Neural cell (in vitro differentiated cells): ENCODE measurements around the gene PIKFYVE.

Source experiments
- EP300 ChIP-seq: fragments of 450-650 bp; conservative IDR thresholded peaks from 2 replicates; pipeline ENCODE4 v1.6.1; 2014; ENCODE audit warnings: antibody characterized with exemption, mild to moderate bottlenecking, moderate library complexity; ENCODE audit not compliant: poor library complexity, severe bottlenecking
- EZH2 ChIP-seq: fragments of 200-600, 300-800 bp; shearing (Covaris generic), sonication (generic); IDR thresholded peaks from 2 replicates; pipeline ENCODE4 v1.6.1; 2014; ENCODE audit warnings: antibody characterized with exemption, low read length, borderline replicate concordance, mild to moderate bottlenecking; ENCODE audit not compliant: insufficient read depth, poor library complexity, severe bottlenecking
- MXI1 ChIP-seq: fragments of 450-650 bp; conservative IDR thresholded peaks from 2 replicates; pipeline ENCODE4 v1.6.1; 2014; ENCODE audit warnings: antibody characterized with exemption, mild to moderate bottlenecking; ENCODE audit not compliant: poor library complexity, severe bottlenecking
- SMC3 ChIP-seq: fragments of 450-650 bp; conservative IDR thresholded peaks from 2 replicates; pipeline ENCODE4 v1.6.1; 2014; ENCODE audit warnings: antibody characterized with exemption, mild to moderate bottlenecking, moderate library complexity; ENCODE audit not compliant: poor library complexity
- TAF1 ChIP-seq: IDR thresholded peaks from 2 replicates; pipeline ENCODE4 v1.6.1; 2012; ENCODE audit warnings: low read depth
- TF ChIP-seq, protein P1 (sequence below): fragments of 450-650 bp; IDR thresholded peaks from 2 replicates; pipeline ENCODE4 v1.5.1; 2014; ENCODE audit warnings: antibody characterized with exemption, mild to moderate bottlenecking, moderate library complexity; ENCODE audit not compliant: poor library complexity, severe bottlenecking

DNA sequence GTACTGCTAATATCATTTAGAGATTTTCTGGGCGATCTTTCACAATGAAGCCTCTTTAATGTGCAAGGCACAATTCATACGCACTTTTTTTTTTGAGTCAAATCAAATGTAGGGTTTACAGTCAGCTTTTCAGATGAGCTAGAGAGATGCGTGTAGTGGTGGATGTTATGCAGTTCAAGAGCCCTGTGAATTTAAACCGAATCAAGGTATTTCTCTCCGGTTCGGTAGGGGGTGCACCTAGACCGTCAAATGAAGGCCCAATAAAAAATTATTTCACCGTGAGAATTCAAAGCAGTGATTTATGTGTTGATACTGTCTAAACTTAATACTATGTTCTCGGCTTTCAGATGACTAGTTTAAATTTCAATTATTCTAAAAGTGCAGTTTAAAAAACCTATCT is 141.6 kb downstream of the PIKFYVE start:
- TF ChIP-seq, protein P1, sequence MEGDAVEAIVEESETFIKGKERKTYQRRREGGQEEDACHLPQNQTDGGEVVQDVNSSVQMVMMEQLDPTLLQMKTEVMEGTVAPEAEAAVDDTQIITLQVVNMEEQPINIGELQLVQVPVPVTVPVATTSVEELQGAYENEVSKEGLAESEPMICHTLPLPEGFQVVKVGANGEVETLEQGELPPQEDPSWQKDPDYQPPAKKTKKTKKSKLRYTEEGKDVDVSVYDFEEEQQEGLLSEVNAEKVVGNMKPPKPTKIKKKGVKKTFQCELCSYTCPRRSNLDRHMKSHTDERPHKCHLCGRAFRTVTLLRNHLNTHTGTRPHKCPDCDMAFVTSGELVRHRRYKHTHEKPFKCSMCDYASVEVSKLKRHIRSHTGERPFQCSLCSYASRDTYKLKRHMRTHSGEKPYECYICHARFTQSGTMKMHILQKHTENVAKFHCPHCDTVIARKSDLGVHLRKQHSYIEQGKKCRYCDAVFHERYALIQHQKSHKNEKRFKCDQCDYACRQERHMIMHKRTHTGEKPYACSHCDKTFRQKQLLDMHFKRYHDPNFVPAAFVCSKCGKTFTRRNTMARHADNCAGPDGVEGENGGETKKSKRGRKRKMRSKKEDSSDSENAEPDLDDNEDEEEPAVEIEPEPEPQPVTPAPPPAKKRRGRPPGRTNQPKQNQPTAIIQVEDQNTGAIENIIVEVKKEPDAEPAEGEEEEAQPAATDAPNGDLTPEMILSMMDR = peak; percentile 82
- TF ChIP-seq SMC3 (peak; percentile 88), MXI1 (no peak), EZH2 (no peak), EP300 (no peak), TAF1 (no peak)
